ENCODE measurements around the gene ATRNL1.
"Not testable (repeated sequence)": the region's sequence is repeated elsewhere in the genome, so short reads cannot be mapped to it uniquely, and the experiment has no call there.

Gene ATRNL1

GRCh38 chr10:115239761-115240160 is 146.6 kb downstream of the ATRNL1 start:
- no peak for DNase-seq

- DNase-seq = no peak
Observed at GRCh38 chr10:115250784-115251183, 157.6 kb downstream of the ATRNL1 start.

- DNase-seq = not testable (repeated sequence)
Observed at GRCh38 chr10:115253765-115254164, 160.6 kb downstream of the ATRNL1 start.

- no peak for DNase-seq
Observed at GRCh38 chr10:115272482-115272881, 179.3 kb downstream of the ATRNL1 start.

- no peak for DNase-seq
Observed at GRCh38 chr10:115278294-115278693, 185.1 kb downstream of the ATRNL1 start.

- no peak for DNase-seq
Observed at GRCh38 chr10:115295213-115295805, 202.1 kb downstream of the ATRNL1 start.

- no peak for DNase-seq
Observed at GRCh38 chr10:115300080-115300479, 206.9 kb downstream of the ATRNL1 start.

GRCh38 chr10:115319669-115320068 is 226.5 kb downstream of the ATRNL1 start:
- DNase-seq = not testable (repeated sequence)

- DNase-seq = no peak
Observed at GRCh38 chr10:115321360-115321759, 228.2 kb downstream of the ATRNL1 start.

GRCh38 chr10:115328331-115328730 is 235.2 kb downstream of the ATRNL1 start:
- DNase-seq = no peak

GRCh38 chr10:115335366-115335765 is 242.2 kb downstream of the ATRNL1 start:
- DNase-seq = no peak

GRCh38 chr10:115355162-115355760 is 262.1 kb downstream of the ATRNL1 start:
- no peak for DNase-seq

- not testable (repeated sequence) for DNase-seq
Observed at GRCh38 chr10:115367920-115368319, 274.8 kb downstream of the ATRNL1 start.

GRCh38 chr10:115379064-115379463 is 285.9 kb downstream of the ATRNL1 start:
- DNase-seq = no peak

- no peak for DNase-seq
Observed at GRCh38 chr10:115384665-115385064, 291.5 kb downstream of the ATRNL1 start.

GRCh38 chr10:115390607-115391006 is 297.4 kb downstream of the ATRNL1 start:
- no peak for DNase-seq

GRCh38 chr10:115398026-115398425 is 304.9 kb downstream of the ATRNL1 start:
- DNase-seq = no peak

GRCh38 chr10:115402699-115403098 is 309.5 kb downstream of the ATRNL1 start:
- no peak for DNase-seq

GRCh38 chr10:115405838-115406237 is 312.7 kb downstream of the ATRNL1 start:
- not testable (repeated sequence) for DNase-seq

- no peak for DNase-seq
Observed at GRCh38 chr10:115409347-115409746, 316.2 kb downstream of the ATRNL1 start.

GRCh38 chr10:115417585-115418265 is 324.6 kb downstream of the ATRNL1 start:
- no peak for DNase-seq

- DNase-seq = no peak
Observed at GRCh38 chr10:115422624-115423023, 329.5 kb downstream of the ATRNL1 start.

- no peak for DNase-seq
Observed at GRCh38 chr10:115427611-115428010, 334.4 kb downstream of the ATRNL1 start.

- DNase-seq = no peak
Observed at GRCh38 chr10:115432188-115432819, 339.1 kb downstream of the ATRNL1 start.
